Measurements from ENCODE around the gene TRHDE.
"Not testable (repeated sequence)": the region's sequence is repeated elsewhere in the genome, so short reads cannot be mapped to it uniquely, and the experiment has no call there.

Gene TRHDE

DNA sequence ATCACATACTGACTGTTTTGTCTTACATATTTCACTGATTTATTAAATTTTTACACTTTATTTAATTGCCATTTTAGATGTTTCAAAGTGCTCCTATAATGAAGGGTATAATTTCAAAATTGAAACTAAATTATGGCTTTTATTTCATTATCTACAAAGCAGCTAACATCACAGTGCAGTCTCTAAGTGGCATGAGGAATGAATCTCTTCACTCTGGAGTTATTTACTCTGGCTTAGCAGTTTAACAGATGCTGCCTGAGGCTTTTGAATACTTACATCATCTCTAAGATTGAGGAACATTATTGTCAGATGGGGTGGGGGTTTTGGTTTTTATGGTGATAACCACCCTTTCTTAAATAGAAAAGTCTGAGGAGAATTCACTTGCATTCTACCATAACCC lies 386.4 kb downstream of the TRHDE start:
- no peak for DNase-seq

DNA sequence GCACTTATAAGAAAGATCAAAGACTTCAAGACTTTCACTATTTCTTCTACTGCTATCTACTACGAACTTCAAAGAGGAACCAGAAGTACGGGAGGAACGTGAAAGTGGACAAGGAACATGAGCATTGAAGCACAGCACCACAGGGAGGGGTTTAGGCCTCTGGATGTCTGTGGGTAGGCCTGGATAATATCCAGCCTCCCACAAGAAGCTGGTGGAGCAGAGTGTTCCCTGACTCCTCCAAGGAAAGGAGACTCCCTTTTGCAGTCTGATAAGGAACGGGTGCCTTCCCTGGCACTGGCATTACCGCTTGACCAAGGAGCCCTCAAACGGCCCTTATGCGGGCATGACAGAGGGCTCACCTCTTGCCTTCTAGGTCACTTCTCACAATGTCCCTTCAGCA lies 388.0 kb downstream of the TRHDE start:
- not testable (repeated sequence) for DNase-seq

- no peak for DNase-seq
Observed at GRCh38 chr12:72673853-72674252, 401.7 kb downstream of the TRHDE start.

DNA sequence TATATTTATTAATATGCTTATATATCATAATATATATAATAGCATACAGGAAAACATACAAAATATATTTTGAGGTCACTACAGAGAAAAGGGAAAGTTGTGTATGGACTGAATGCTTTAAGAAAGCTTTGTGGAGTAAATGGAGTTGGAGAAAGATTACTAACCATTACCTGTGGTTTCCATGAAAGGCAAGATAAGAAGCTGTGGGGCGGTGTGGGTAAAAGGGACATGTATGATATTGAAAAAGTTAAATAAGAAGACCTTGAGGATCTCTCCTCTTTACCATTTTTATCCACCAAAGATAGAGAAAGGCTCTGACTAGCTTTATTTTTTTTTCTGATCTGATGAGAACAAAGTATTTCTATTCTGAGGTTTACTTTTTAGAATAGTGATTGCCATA lies 404.4 kb downstream of the TRHDE start:
- no peak for DNase-seq

DNA sequence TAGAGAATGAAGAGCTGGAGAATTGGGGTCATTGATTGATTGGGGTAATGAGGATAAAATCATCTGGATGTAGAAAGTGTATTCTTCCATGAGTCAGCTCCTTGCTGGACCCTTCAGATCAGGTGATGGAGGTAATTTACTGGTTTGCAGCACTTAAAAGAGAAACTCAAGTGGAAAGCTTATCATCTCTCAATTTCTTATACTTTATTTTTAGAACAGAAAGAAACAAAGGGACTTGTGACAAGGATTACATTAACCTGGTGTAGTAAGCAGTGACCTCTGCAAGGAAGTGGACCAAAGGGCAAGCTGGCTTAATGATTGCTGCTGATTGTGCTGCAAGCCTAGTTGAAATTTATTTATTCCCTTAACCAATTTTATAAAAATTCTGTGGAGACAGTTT lies 405.0 kb downstream of the TRHDE start:
- no peak for DNase-seq

DNA sequence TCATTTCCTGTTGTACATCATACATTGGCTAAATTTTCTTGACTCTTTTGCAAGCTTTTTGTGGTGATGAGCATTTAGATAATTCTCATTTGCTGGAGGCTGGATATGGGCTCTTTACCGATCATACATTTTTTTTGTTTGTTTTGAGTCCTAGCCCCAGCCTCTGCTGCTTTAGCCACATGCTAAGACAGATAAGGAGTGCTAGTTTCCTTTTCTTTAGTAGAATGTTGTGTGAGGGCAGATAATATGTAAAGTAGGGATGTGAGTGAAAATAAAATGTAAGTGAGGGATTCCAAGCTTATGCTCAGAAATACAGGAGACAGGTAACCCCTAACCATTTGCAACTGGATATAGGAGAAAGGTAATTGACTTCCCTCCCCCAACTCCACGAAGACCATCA lies 405.7 kb downstream of the TRHDE start:
- DNase-seq: no peak

DNA sequence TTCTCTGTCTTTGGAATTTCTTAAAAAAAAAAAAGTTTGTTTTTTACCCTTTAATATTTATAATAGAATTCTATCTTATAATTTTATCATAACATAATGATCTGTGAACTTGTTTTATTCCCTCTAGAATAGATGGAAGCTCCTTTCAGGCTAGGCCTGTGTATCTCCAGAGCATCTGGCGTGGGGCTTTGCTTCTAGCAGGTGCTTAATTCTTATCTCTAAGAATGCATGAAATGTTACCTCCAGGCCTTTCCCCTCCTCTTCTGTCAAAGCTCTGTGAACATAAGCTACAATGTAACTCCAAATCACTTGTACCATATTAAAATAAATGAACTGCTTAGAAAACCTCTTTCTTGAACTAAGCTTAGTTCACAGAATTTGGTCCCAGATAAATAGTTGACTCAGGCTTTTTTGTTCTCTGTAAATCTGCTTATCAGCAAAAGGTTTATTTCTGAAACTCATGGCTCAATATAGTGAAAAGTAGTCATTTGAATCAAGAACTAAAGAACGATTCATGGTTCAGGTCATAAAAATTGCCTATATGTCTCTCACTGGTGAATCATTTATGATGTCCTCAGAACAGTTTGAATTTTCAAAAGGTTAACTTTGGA lies 407.1 kb downstream of the TRHDE start:
- DNase-seq: no peak

DNA sequence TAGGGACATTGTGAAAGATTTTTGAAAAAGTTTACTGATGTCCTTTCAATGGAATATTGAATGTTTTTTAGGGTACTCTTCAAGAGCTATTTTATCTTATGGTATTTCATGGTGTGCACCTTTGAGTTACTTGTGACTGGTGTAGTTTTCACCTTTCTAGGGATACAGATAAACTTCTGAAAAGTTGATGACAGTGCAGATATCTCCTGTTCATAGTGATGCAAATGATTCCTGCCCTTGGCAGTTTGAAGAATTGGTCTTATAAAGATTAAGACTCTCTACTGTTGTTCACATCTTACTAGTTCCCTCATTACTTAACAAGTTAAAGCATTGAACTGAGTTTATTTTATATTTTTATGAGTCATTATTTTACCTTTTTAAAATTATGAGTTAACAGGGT lies 408.9 kb downstream of the TRHDE start:
- DNase-seq: no peak

DNA sequence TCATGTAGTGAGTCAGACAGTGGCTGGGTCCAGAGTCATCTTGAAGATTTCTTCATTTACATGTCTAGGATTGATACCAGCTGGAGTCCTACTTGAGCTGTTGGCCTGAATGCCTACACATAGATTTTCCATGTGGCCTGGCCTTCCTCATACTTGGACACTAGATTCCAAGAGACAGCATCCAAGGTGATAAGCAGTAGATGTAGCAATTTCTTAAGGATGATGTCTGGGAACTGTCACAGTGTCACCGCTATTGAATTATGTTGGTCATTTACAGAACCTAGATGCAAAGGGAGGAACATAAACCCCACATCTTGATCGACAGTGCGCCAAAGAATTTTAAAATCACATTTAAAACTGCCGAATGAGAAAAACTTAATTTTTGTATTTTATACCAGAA lies 412.3 kb downstream of the TRHDE start:
- no peak for DNase-seq

DNA sequence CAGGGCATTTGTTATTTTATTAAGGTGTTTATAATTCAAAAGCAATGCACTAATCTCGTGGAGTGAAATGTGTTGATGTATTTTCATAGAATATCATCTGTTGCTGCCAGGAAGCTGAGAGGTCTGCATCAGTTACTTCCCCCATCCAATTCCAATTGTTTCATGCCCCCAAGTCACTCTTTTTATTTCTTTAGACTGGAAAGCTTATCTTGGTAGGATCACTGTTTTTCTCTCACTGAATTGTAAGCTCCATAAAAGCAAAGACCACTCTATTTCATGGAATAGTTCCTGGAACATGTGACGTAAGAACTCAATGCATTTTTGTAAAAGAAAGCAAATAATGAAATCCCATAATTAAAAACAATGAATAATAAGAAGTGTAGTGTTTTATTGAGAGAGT lies 420.2 kb downstream of the TRHDE start:
- DNase-seq: no peak

DNA sequence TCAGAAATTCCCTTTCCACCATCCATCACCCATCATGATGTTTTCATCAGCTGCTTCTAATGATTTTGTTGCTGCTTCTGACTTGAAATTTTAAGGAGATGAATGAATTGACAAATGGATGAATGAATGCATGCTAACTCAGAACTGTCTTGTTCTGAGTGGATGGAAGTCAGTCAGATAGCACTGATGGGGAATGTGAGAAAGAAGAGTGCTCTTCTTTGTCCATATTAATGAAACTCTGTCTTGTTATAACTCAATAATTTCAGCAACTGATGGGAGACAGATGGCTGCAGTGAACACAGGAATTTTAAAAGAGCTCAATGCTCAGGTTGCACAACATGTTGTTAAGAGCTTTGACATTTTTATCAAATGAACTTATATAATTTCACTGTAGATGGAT lies 422.0 kb downstream of the TRHDE start:
- DNase-seq: no peak

DNA sequence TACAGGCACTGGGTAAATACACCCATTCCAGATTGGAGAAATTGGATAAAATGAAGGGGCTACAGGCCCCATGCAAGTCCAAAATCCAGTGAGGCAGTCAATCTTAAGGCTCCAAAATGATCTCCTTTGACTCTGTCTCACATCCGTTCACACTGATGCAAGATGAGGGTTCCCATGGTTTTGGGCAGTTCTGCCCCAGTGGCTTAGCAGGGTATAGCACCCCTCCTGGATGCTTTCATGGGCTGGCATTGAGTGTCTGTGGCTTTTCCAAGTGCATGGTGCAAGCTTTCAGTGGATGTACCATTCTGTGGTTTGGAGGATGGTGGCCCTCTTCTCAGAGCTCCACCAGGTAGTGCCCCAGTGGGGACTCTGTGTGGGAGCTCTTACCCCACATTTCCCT lies 427.2 kb downstream of the TRHDE start:
- no peak for DNase-seq

DNA sequence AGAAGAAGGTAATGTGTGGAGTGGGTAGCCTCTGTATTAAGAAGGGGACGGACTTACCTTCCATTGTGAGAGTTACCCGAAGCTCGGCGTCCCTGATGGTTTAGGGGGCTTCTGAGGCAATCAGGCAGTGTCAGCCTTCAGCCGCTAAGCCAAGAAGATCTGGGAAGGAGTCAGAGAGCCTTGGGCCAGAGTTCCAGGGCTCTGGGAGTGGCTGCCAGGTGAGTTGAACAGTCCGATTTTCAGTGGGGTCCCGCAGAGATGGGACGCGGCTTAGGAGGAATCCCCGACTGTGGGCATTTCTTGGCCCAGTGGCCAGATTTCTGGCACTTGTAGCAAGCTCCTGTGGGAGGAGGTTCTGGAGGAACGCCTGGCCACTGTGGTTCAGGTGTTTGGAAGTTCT lies 439.9 kb downstream of the TRHDE start:
- not testable (repeated sequence) for DNase-seq

DNA sequence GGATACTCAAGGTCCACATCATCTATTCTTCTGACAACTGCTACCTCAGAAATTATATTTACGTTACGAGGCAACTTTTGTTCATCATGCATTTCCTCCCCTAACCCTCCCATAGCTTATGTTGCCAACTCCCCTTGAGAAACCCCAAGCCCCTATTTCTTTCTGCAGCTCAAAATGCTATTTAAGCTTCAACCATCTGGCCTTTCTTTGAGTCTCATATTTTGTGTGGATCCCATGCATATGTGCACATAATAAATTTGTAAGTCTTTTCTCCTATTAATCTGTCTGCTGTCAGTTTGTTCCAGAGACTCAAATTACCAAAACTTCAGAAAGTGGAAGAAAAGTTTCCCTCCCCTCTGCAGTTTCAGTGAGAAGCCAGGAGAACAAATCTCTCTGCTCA lies 444.1 kb downstream of the TRHDE start:
- no peak for DNase-seq

DNA sequence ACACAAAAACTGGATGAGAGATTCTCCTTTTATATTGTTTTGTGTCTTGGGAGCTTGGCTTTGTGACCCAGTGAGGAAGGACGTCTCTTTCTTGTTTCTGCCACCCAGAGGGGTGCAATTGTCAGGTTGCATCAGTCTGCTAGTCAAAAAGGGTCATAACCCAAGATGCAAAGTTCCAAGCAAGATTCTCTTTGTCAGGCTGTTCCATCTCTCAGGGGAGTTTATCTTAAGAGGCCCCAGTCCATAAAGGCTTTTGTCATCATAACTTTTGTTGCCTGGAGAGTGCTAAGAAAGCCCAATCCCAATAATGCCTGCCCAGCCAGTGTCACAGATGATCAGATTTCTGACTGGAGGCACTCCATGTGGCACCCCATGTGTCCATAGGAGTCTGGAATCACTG lies 444.9 kb downstream of the TRHDE start:
- no peak for DNase-seq

Measured in effector CD4-positive, alpha-beta T cell (primary cell).